Mesothelial cell of epicardium (in vitro differentiated cells): ENCODE measurements around the gene KIRREL3. TPM values are rescaled to one million over a fixed set of nuclear protein-coding genes. Genes with fewer than 3 reads are reported as not detected.

Source experiments
- DNase-seq, 2 experiments: peaks; one replicate each; pipeline ENCODE4 v3.0.0; 2021; ENCODE audit warnings: low spot score in 2 of 2; ENCODE audit not compliant: unreplicated experiment in 2 of 2
- H3K27ac Mint-ChIP-seq: 2 replicates; pipeline ENCODE4 v1.8.0; 2021; ENCODE audit warnings: mixed read lengths
- H3K27me3 Mint-ChIP-seq: 2 replicates; pipeline ENCODE4 v1.8.0; 2021; ENCODE audit warnings: low read depth, mixed read lengths
- H3K36me3 Mint-ChIP-seq: 2 replicates; pipeline ENCODE4 v1.8.0; 2021; ENCODE audit warnings: mixed read lengths
- H3K4me1 Mint-ChIP-seq: 2 replicates; pipeline ENCODE4 v1.8.0; 2021; ENCODE audit warnings: mixed read lengths
- H3K4me3 Mint-ChIP-seq: 2 replicates; pipeline ENCODE4 v1.8.0; 2021; ENCODE audit warnings: mild to moderate bottlenecking, moderate library complexity, mixed read lengths
- H3K9me3 Mint-ChIP-seq: 2 replicates; pipeline ENCODE4 v1.8.0; 2021; ENCODE audit warnings: mixed read lengths
- total RNA-seq: library from RNA; stranded (reverse); gene quantifications from 3 replicates; pipeline ENCODE4 v1.2.1, GENCODE V29; 2021
- TF ChIP-seq, protein P1 (sequence below): fragments of 200-600 bp; sonication (generic); IDR thresholded peaks from one replicate; pipeline ENCODE4 v1.5.0; 2021; ENCODE audit warnings: antibody characterized with exemption; ENCODE audit not compliant: unreplicated experiment

Gene KIRREL3
- total RNA-seq, 1 donor from 2014 or later: 0.31 TPM

- no peaks in the 10 kb centered on the region for H3K9me3 Mint-ChIP-seq
- no peak for DNase-seq
- peaks cover 12% of the 10 kb centered on the region for H3K4me1 Mint-ChIP-seq
- H3K27ac Mint-ChIP-seq: no peak overlapping the region
- H3K4me3 Mint-ChIP-seq: no peak overlapping the region
- H3K36me3 Mint-ChIP-seq: no peaks in the 10 kb centered on the region
- peaks cover 36% of the 10 kb centered on the region for H3K27me3 Mint-ChIP-seq
- TF ChIP-seq, protein P1, sequence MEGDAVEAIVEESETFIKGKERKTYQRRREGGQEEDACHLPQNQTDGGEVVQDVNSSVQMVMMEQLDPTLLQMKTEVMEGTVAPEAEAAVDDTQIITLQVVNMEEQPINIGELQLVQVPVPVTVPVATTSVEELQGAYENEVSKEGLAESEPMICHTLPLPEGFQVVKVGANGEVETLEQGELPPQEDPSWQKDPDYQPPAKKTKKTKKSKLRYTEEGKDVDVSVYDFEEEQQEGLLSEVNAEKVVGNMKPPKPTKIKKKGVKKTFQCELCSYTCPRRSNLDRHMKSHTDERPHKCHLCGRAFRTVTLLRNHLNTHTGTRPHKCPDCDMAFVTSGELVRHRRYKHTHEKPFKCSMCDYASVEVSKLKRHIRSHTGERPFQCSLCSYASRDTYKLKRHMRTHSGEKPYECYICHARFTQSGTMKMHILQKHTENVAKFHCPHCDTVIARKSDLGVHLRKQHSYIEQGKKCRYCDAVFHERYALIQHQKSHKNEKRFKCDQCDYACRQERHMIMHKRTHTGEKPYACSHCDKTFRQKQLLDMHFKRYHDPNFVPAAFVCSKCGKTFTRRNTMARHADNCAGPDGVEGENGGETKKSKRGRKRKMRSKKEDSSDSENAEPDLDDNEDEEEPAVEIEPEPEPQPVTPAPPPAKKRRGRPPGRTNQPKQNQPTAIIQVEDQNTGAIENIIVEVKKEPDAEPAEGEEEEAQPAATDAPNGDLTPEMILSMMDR: no peak
Measured at GRCh38 chr11:126438272-126438671, 562.3 kb downstream of the KIRREL3 start.

DNA sequence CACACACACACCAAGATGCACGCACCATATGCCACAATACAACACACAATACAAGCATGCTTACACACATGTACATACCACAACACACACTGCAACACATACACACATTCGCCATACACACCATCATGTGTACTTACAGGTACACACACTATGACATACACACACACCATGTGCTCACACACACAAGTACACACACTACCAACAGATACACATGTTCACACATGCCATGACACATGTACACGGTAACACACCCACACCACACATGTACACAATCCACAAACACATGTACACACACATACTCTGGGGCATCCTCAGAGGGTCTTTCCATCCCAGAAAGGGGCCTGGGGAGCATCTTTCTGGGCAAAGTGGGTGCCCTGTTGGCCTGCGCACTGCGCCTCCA lies 562.8 kb downstream of the KIRREL3 start:
- Mint-ChIP-seq H3K4me3 (no peak overlapping the region), H3K36me3 (no peaks in the 10 kb centered on the region), H3K27me3 (peaks cover 30% of the 10 kb centered on the region), H3K27ac (no peak overlapping the region), H3K4me1 (peaks cover 12% of the 10 kb centered on the region), H3K9me3 (no peaks in the 10 kb centered on the region)
- TF ChIP-seq, protein P1: no peak
- no peak for DNase-seq

DNA sequence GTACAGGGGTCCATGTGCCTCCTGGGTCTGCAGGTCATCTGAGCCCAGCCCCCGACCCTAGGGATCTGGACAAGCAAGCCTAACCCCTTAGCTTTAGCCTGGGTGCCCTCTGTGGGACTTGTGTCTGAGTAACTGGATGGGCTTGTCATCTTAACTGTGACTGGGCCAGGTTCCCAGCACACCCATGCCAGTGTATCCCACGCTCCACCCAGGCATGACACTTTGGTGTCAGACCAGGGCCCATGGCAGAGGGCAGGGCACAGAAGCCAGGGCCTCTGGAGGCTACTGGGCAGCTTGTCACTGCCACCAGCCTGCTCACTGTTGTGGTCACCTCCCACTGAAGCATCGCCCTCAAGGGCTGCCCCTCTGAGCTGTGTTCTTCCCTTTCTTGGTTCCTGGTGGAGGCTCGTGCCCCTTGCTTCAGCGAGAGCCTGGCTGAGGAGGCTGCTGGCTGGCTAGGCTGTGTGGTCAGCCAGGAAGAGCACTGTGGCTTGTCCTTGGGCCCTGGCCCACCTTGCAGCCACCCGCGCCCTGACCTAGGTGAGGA lies 564.3 kb downstream of the KIRREL3 start:
- Mint-ChIP-seq H3K4me1 (peaks cover 12% of the 10 kb centered on the region), H3K27me3 (peaks cover 18% of the 10 kb centered on the region), H3K27ac (no peak overlapping the region), H3K36me3 (no peaks in the 10 kb centered on the region), H3K4me3 (no peak overlapping the region), H3K9me3 (no peaks in the 10 kb centered on the region)
- TF ChIP-seq, protein P1: no peak
- no peak for DNase-seq

GRCh38 chr11:126434950-126435335 lies 565.6 kb downstream of the KIRREL3 start:
- H3K9me3 Mint-ChIP-seq: no peaks in the 10 kb centered on the region
- no peak overlapping the region for H3K27ac Mint-ChIP-seq
- H3K36me3 Mint-ChIP-seq: no peaks in the 10 kb centered on the region
- no peak for DNase-seq
- H3K4me1 Mint-ChIP-seq: peaks cover 3% of the 10 kb centered on the region
- H3K4me3 Mint-ChIP-seq: no peak overlapping the region
- TF ChIP-seq, protein P1: no peak
- peaks cover 12% of the 10 kb centered on the region for H3K27me3 Mint-ChIP-seq

- H3K27me3 Mint-ChIP-seq: peaks cover 9% of the 10 kb centered on the region
- H3K4me1 Mint-ChIP-seq: peaks cover 3% of the 10 kb centered on the region
- no peak overlapping the region for H3K4me3 Mint-ChIP-seq
- no peak overlapping the region for H3K27ac Mint-ChIP-seq
- DNase-seq: no peak
- no peaks in the 10 kb centered on the region for H3K9me3 Mint-ChIP-seq
- TF ChIP-seq, protein P1: no peak
- H3K36me3 Mint-ChIP-seq: no peaks in the 10 kb centered on the region
Measured at GRCh38 chr11:126433989-126434949, 566.3 kb downstream of the KIRREL3 start.
